OCI-LY3 (cell line): ENCODE measurements around the gene SCN3A.

Experiments used
- H2AFZ ChIP-seq: fragments of 200-600, 300-600 bp; shearing (Covaris generic); 2 replicates; pipeline ENCODE4 v1.6.0; 2014; ENCODE audit warnings: antibody characterized with exemption, low read depth, low read length
- H3K27ac ChIP-seq: fragments of 200-600, 300-600 bp; sonication (generic); 2 replicates; pipeline ENCODE4 v1.5.1; 2014; ENCODE audit warnings: mild to moderate bottlenecking, low read length, moderate library complexity, mixed read lengths
- H3K27me3 ChIP-seq: fragments of 200-600, 300-600 bp; sonication (generic); 2 replicates; pipeline ENCODE4 v1.6.1; 2014; ENCODE audit warnings: low read depth, low read length, mixed read lengths
- H3K36me3 ChIP-seq: fragments of 200-600, 300-600 bp; sonication (generic); replicated peaks from 2 replicates; pipeline ENCODE3; 2014; ENCODE audit warnings: low read depth, low read length, mixed read lengths
- H3K4me1 ChIP-seq: fragments of 300-600, 200-600 bp; sonication (generic); 2 replicates; pipeline ENCODE4 v1.6.1; 2014; ENCODE audit warnings: low read length, mixed read lengths
- H3K4me2 ChIP-seq: fragments of 200-600, 300-600 bp; sonication (generic); 2 replicates; pipeline ENCODE4 v1.6.1; 2014; ENCODE audit warnings: low read length, mixed read lengths
- H3K4me3 ChIP-seq: fragments of 300-600, 200-600 bp; sonication (generic); 2 replicates; pipeline ENCODE4 v1.5.1; 2014; ENCODE audit warnings: antibody characterized with exemption, mild to moderate bottlenecking, low read length, moderate library complexity
- H3K79me2 ChIP-seq: fragments of 300-600, 200-600 bp; shearing (Covaris generic); 2 replicates; pipeline ENCODE4 v1.6.1; 2014; ENCODE audit warnings: mild to moderate bottlenecking, low read length, mixed read lengths
- H3K9ac ChIP-seq: fragments of 300-600, 200-600 bp; shearing (Covaris generic); 2 replicates; pipeline ENCODE4 v1.6.0; 2014; ENCODE audit warnings: mild to moderate bottlenecking, low read length, moderate library complexity
- H3K9me3 ChIP-seq: fragments of 200-600, 300-600 bp; shearing (Covaris generic); 2 replicates; pipeline ENCODE4 v1.6.1; 2014; ENCODE audit warnings: low read length, mixed read lengths; ENCODE audit not compliant: insufficient read depth
- H4K20me1 ChIP-seq: fragments of 200-600, 300-600 bp; sonication (generic); 2 replicates; pipeline ENCODE4 v1.6.1; 2016; ENCODE audit warnings: low read length, mixed read lengths; ENCODE audit not compliant: insufficient read depth
- CTCF ChIP-seq: fragments of 200-600, 300-600 bp; sonication (generic); IDR thresholded peaks from 2 replicates; pipeline ENCODE4 v1.5.1; 2014; ENCODE audit warnings: antibody characterized with exemption, low read length, low read depth
- EZH2phosphoT487 ChIP-seq: fragments of 200-600 bp; shearing (Covaris generic); IDR thresholded peaks from 2 replicates; pipeline ENCODE4 v1.6.1; 2018; ENCODE audit warnings: antibody characterized with exemption, mixed run types, low read depth

The SCN3A gene

GRCh38 chr2:165074323-165074722 is 129.5 kb downstream of the SCN3A start:
- H4K20me1 ChIP-seq = no peaks in the 10 kb centered on the region
- H3K4me1 ChIP-seq = no peaks in the 10 kb centered on the region
- H3K9ac ChIP-seq = no peak overlapping the region
- peaks cover 18% of the 10 kb centered on the region; the same call in 1 of the 2 replicates for H3K9me3 ChIP-seq
- H2AFZ ChIP-seq = no peak overlapping the region
- H3K27ac ChIP-seq = no peak overlapping the region
- H3K27me3 ChIP-seq = no peaks in the 10 kb centered on the region
- no peak overlapping the region for H3K4me3 ChIP-seq
- no peaks in the 10 kb centered on the region; the same call in 1 of the 2 replicates for H3K79me2 ChIP-seq
- no peak overlapping the region for H3K4me2 ChIP-seq
- H3K36me3 ChIP-seq = peaks cover 65% of the 10 kb centered on the region
- no peak for TF ChIP-seq CTCF
- TF ChIP-seq EZH2phosphoT487 = no peak

GRCh38 chr2:165070076-165070475 is 133.8 kb downstream of the SCN3A start:
- Histone ChIP-seq H3K79me2 (no peaks in the 10 kb centered on the region; the same call in 1 of the 2 replicates), H3K4me2 (no peak overlapping the region), H3K36me3 (peaks cover 39% of the 10 kb centered on the region), H3K4me1 (no peaks in the 10 kb centered on the region), H3K9me3 (peaks cover 17% of the 10 kb centered on the region; the same call in 1 of the 2 replicates), H3K9ac (no peak overlapping the region), H3K27me3 (no peaks in the 10 kb centered on the region), H4K20me1 (no peaks in the 10 kb centered on the region), H2AFZ (no peak overlapping the region), H3K4me3 (no peak overlapping the region), H3K27ac (no peak overlapping the region)
- TF ChIP-seq EZH2phosphoT487 = no peak
- no peak for TF ChIP-seq CTCF

- Histone ChIP-seq H3K79me2 (peaks cover 3% of the 10 kb centered on the region; the same call in 1 of the 2 replicates), H3K9me3 (peaks cover 10% of the 10 kb centered on the region; the same call in 1 of the 2 replicates), H2AFZ (no peak overlapping the region), H3K4me1 (no peaks in the 10 kb centered on the region), H3K4me3 (no peak overlapping the region), H3K27me3 (no peaks in the 10 kb centered on the region), H4K20me1 (no peaks in the 10 kb centered on the region), H3K27ac (no peak overlapping the region), H3K36me3 (peaks cover 30% of the 10 kb centered on the region), H3K9ac (no peak overlapping the region), H3K4me2 (no peak overlapping the region)
- no peak for TF ChIP-seq EZH2phosphoT487
- TF ChIP-seq CTCF = no peak
Measured at GRCh38 chr2:165069151-165069550, 134.7 kb downstream of the SCN3A start.

- H3K9ac ChIP-seq = no peak overlapping the region
- TF ChIP-seq EZH2phosphoT487 (no peak), CTCF (no peak)
- H3K27me3 ChIP-seq = no peaks in the 10 kb centered on the region
- no peaks in the 10 kb centered on the region for H4K20me1 ChIP-seq
- no peaks in the 10 kb centered on the region for H3K4me1 ChIP-seq
- H3K4me3 ChIP-seq = no peak overlapping the region
- peaks cover 24% of the 10 kb centered on the region for H3K36me3 ChIP-seq
- H3K27ac ChIP-seq = no peak overlapping the region
- H2AFZ ChIP-seq = no peak overlapping the region
- H3K4me2 ChIP-seq = no peak overlapping the region
- peaks cover 3% of the 10 kb centered on the region; the same call in 1 of the 2 replicates for H3K79me2 ChIP-seq
- peaks cover 4% of the 10 kb centered on the region; the same call in 1 of the 2 replicates for H3K9me3 ChIP-seq
Measured at GRCh38 chr2:165068487-165068757, 135.4 kb downstream of the SCN3A start.
